Mucosa of descending colon (tissue), 3 donors: ENCODE results near the gene TMEM255B. TPM values are rescaled to one million over a fixed set of nuclear protein-coding genes. Genes with fewer than 3 reads are reported as not detected.

ENCODE experiments used
- ATAC-seq: fragments of 200-7000 bp; cut with Tn5 transposase; one replicate; pipeline ENCODE4 v1.9.1; 2020; ENCODE audit warnings: mild to moderate bottlenecking, moderate library complexity
- DNase-seq, 3 donors: peaks; one replicate each; pipeline ENCODE4 v3.0.0-alpha.2; 2020
- H3K36me3 ChIP-seq: fragments of 200-600 bp; one replicate; pipeline ENCODE4 v1.8.0; 2021; ENCODE audit warnings: low read depth, mild to moderate bottlenecking
- H3K4me1 ChIP-seq: fragments of 200-600 bp; one replicate; pipeline ENCODE4 v1.8.0; 2021; ENCODE audit warnings: low read depth, mild to moderate bottlenecking
- H3K4me3 ChIP-seq: fragments of 200-600 bp; one replicate; pipeline ENCODE4 v1.8.0; 2021; ENCODE audit warnings: mild to moderate bottlenecking
- H3K9me3 ChIP-seq: fragments of 200-600 bp; one replicate; pipeline ENCODE4 v1.8.0; 2021; ENCODE audit warnings: mild to moderate bottlenecking
- intact Hi-C, 2 donors: fragments of 100-400 bp; cut with DNase I in 1 of 2; cut with micrococcal nuclease in 1 of 2; formaldehyde crosslinking; loops; one replicate each; pipeline versions ENCODE4 v1.11.0 to v1.11.1; 2022; cut with DNase I, micrococcal nuclease
- total RNA-seq, 3 donors: library from RNA; stranded (reverse); fragmentation: NEBNext Ultra II Directional in 2 of 3; extraction: Animal tissue kit (Norgen Biotek cat#: 25700) in 2 of 3; gene quantifications; one replicate each; pipeline versions ENCODE4 v1.2.1 to v1.2.4, GENCODE V29; 2021 to 2023
- TF ChIP-seq, protein P1 (sequence below): fragments of 200-600 bp; IDR thresholded peaks from one replicate; pipeline ENCODE4 v1.8.0; 2022; ENCODE audit warnings: antibody characterized with exemption, mild to moderate bottlenecking
- donor health status: DM: no; HTN: no; CAD: no; lungs with moderate emphysema.
- donor health status: DM: no; HTN: no; CAD: no.
- donor health status: DM: no; HTN: yes; CAD: no.

TMEM255B gene
- total RNA-seq, 3 donors from 2014 or later, result 2.9 to 6.6 (median 6.3) TPM

DNA sequence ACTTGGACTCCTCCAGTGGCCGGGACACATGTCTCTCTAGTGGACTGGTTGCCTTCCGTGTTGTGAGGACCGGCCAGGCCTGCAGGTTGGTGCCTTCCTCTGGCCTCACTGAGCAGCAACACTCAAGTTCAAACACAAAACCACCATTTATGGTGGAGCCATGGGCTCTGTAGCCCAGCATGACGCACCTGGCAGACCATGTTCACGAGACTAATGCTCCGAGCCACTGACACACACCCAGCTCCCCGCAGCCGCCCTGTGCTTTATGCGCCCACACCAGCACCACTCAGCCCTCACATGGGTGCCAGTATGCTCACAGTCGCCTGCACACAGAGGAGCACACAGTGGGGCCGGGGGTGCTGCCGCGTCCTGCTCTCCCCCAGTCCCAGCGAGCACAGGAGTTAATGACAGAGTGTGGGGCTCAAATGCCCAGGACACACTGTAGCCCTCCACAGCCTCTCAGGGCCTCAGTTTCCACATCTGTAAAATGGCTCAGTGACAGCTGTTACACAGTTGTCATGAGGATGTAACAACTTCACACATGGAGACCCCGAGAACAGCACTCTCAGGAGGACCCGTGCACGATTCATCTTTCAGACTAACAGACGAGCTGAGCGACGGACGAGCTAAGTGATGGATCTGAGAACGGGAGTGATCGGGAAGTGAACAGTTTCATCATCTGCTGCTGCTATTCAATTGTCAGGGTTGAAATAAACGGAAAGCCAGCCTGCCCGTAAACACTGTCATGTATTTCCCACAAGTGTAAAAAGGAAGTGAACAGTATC lies 97.1 kb downstream of the TMEM255B start:
- DNase-seq, result peak in 2 of 3 donors; percentile 14 to 51
- TF ChIP-seq, protein P1, sequence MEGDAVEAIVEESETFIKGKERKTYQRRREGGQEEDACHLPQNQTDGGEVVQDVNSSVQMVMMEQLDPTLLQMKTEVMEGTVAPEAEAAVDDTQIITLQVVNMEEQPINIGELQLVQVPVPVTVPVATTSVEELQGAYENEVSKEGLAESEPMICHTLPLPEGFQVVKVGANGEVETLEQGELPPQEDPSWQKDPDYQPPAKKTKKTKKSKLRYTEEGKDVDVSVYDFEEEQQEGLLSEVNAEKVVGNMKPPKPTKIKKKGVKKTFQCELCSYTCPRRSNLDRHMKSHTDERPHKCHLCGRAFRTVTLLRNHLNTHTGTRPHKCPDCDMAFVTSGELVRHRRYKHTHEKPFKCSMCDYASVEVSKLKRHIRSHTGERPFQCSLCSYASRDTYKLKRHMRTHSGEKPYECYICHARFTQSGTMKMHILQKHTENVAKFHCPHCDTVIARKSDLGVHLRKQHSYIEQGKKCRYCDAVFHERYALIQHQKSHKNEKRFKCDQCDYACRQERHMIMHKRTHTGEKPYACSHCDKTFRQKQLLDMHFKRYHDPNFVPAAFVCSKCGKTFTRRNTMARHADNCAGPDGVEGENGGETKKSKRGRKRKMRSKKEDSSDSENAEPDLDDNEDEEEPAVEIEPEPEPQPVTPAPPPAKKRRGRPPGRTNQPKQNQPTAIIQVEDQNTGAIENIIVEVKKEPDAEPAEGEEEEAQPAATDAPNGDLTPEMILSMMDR, result no peak
- intact Hi-C loops, result no loop called here
- ATAC-seq, result no peak
- Histone ChIP-seq H3K9me3 (no peaks in the 10 kb centered on the region), H3K36me3 (no peaks in the 10 kb centered on the region), H3K4me3 (no peak overlapping the region), H3K4me1 (peaks cover 73% of the 10 kb centered on the region)

- Histone ChIP-seq H3K4me1 (peaks cover 77% of the 10 kb centered on the region), H3K4me3 (no peak overlapping the region), H3K9me3 (no peaks in the 10 kb centered on the region), H3K36me3 (no peaks in the 10 kb centered on the region)
- TF ChIP-seq, protein P1, result no peak
- intact Hi-C loops, result no loop called here
- DNase-seq (peak in 2 of 3 donors; percentile 53 to 60), ATAC-seq (peak; percentile 22)
These were observed 97.7 kb downstream of the TMEM255B start for GRCh38 chr13:113856716-113857065.

DNA sequence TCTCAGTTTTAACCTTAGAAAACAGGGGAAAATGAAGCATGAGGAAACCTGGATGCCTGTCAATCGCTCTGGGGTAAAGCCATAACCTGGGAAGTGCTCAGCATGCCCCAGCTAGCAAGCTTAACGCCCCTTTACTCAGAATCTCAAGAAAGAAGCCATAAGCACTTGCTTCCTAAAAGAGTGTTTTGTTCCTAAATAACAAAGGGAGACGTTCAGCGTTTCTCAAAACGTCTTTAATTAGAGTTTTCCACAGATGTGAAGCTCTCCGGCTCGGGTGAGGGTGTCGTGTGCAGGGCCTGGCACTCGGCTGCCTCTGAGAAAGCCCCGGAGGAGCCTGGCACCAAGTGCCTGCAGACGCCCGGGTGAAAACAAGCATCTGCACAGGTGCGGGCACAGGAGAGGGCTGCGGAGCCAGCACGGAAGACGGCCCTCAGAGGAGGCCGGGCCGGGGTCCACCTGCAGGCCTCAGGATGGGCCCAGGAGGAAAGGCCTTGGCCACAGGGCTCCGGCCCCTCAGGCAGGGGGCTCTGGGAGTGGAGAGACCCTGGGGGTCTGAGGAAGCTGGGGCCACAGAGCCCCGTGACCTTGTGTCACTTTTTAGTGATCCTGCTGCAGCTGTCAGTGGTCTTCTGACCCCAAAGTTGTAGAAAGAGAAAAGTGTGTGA lies 98.6 kb downstream of the TMEM255B start:
- Histone ChIP-seq H3K36me3 (no peaks in the 10 kb centered on the region), H3K9me3 (no peaks in the 10 kb centered on the region), H3K4me1 (peaks cover 82% of the 10 kb centered on the region), H3K4me3 (no peak overlapping the region)
- TF ChIP-seq, protein P1, result no peak
- ATAC-seq (no peak), DNase-seq (no peak)
- intact Hi-C loops, result no loop called here

DNA sequence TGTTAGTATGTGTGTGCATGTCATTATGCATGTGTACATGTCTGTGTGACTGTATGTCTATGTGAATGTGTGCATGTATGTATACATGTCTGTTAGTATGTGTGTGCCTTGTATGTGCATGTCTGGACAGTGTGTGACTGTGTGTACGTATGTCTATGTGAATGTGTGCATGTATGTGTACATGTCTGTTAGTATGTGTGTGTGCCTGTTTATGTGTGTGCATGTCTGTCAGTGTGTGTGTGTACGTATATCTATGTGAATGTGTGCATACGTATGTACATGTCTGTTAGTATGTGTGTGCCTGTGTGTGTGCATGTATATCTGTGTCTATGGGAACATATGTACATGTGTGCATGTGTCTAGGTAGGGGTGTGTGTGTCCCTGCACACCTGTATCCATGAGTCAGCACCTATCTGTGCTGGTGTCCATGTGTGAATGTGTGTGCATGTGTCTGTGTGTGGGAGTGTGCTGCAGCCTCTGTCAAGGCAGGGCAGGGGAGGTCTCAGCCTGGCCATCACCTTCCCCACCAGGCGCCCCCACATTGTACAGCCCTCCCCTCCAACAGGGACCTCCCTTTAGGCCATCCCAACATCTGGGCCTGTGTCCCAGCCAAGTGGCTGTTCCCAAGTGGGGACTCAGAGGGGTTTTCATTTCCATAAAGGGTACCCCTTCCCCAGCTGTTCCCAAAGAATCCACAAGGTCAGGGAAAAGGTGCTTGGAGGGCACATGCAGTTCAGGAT lies 100.5 kb downstream of the TMEM255B start:
- Histone ChIP-seq H3K9me3 (no peaks in the 10 kb centered on the region), H3K36me3 (no peaks in the 10 kb centered on the region), H3K4me1 (peaks cover 69% of the 10 kb centered on the region), H3K4me3 (no peak overlapping the region)
- TF ChIP-seq, protein P1, result no peak
- intact Hi-C loops, result no loop called here
- ATAC-seq, result no peak
- no peak for DNase-seq

- no peaks in the 10 kb centered on the region for H3K36me3 ChIP-seq
- H3K9me3 ChIP-seq, result no peaks in the 10 kb centered on the region
- intact Hi-C loops, result no loop called here
- H3K4me3 ChIP-seq, result no peak overlapping the region
- ATAC-seq (peak; percentile 63), DNase-seq (peak; percentile 80 to 83 (median 80))
- H3K4me1 ChIP-seq, result peaks cover 66% of the 10 kb centered on the region
- TF ChIP-seq, protein P1, result no peak
These were observed 101.1 kb downstream of the TMEM255B start for GRCh38 chr13:113860051-113860664.
